ENCODE data around the gene LARP1. TPM values are rescaled to one million over a fixed set of nuclear protein-coding genes. Genes with fewer than 3 reads are reported as not detected.

The LARP1 gene
- total RNA-seq, 1 experiment from 2014 or later, result 76.9 TPM

- no peaks in the 10 kb centered on the region for H3K27me3 ChIP-seq (replicated peaks)
- no peaks in the 10 kb centered on the region for H3K9me3 ChIP-seq (replicated peaks)
- peaks cover 14% of the 10 kb centered on the region for H3K4me1 ChIP-seq (replicated peaks)
- H3K4me3 ChIP-seq, result no peak overlapping the region
- DNase-seq (ENCODE audit: low read depth in 1 of 2, low spot score in 2 of 2), result no peak
- no peak overlapping the region for H3K27ac ChIP-seq
- peaks cover 8% of the 10 kb centered on the region for H3K36me3 ChIP-seq
These were observed 23.9 kb downstream of the LARP1 start for GRCh38 chr5:154779105-154779504.

GRCh38 chr5:154780128-154780527 lies 25.0 kb downstream of the LARP1 start:
- Histone ChIP-seq H3K27me3 (replicated peaks) (no peaks in the 10 kb centered on the region), H3K36me3 (peaks cover 8% of the 10 kb centered on the region), H3K27ac (no peak overlapping the region), H3K4me1 (replicated peaks) (peaks cover 14% of the 10 kb centered on the region), H3K9me3 (replicated peaks) (no peaks in the 10 kb centered on the region), H3K4me3 (no peak overlapping the region)
- DNase-seq (ENCODE audit: low read depth in 1 of 2, low spot score in 2 of 2), result no peak

- Histone ChIP-seq H3K4me1 (replicated peaks) (peaks cover 14% of the 10 kb centered on the region), H3K9me3 (replicated peaks) (no peaks in the 10 kb centered on the region), H3K27ac (no peak overlapping the region), H3K27me3 (replicated peaks) (no peaks in the 10 kb centered on the region), H3K4me3 (no peak overlapping the region), H3K36me3 (peaks cover 4% of the 10 kb centered on the region)
- no peak for DNase-seq (ENCODE audit: low read depth in 1 of 2, low spot score in 2 of 2)
These were observed 27.1 kb downstream of the LARP1 start for GRCh38 chr5:154782326-154782725.

DNA sequence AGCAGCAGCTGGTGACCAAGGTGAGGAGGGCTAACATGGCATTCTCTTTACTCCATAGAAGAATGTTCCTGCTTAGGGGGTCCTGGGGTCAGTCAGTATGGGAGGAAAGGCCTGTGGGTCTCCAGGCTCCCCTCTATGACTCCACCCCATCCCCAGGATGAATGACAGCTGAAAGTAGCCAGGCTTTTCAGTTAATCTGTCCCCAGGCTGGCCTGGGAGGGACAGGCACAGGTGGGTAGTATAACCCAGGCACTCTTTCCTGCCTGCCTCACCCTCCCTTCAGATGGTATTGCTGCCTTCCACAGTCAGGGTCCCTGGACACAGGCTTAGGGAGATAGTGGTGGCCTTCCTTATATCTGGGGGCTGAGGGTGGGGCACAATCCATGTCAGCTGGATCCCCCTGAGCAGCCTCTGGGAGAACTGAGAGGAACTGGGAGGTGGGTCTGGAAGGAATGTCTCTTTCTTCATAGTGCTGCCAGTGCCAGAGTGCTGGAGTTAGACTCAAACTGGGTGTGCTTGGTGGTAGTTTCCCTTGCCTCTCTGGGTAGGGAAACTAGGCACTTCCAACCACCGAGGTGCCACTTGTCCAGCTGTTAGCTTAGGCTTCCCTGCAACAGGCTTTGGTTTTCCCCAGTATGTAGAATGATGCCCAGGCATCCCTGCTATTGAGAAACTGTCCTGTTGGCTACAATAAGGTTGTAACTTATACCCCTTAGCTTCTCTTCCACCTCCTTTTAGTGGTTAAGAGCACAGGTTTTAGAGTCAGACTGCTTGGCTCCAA lies 27.8 kb downstream of the LARP1 start:
- Histone ChIP-seq H3K9me3 (replicated peaks) (no peaks in the 10 kb centered on the region), H3K27ac (no peak overlapping the region), H3K36me3 (peaks cover 4% of the 10 kb centered on the region), H3K27me3 (replicated peaks) (no peaks in the 10 kb centered on the region), H3K4me3 (no peak overlapping the region), H3K4me1 (replicated peaks) (peaks cover 14% of the 10 kb centered on the region)
- DNase-seq (ENCODE audit: low read depth in 1 of 2, low spot score in 2 of 2), result no peak

DNA sequence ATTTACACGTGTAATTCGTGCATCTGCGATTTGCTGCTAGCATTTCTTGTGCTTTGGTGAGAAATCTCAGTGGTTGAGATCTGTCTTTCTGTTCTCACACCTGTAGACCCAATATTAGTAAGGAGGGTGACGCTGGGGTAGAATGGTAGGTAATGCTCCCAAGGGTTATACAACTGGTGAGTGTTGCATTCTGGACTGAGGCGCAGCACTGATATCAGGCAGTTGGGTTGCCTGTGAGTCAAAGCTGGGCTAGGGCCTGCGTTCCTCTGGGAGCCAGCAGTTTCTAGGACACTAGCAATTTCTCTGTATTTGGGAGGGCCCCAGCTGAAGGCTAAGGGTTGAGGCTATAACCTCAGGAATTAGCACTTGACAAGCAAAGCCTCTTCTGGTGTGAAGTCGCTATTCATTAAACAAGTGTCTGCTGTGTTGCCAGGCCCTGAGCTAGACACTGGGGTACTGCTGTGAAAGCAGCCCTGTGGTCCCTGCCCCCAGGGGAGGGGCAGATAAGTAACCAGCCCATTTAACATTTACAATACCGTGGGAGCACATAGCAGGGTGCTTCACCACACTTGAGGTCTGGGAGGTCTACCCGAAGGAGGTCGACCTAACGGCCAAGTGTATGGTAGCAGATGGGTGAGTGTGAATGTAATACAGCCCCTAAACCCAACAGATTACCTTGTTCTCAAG lies 28.7 kb downstream of the LARP1 start:
- Histone ChIP-seq H3K36me3 (peaks cover 4% of the 10 kb centered on the region), H3K4me3 (no peak overlapping the region), H3K4me1 (replicated peaks) (peaks cover 7% of the 10 kb centered on the region), H3K9me3 (replicated peaks) (no peaks in the 10 kb centered on the region), H3K27ac (no peak overlapping the region), H3K27me3 (replicated peaks) (no peaks in the 10 kb centered on the region)
- no peak for DNase-seq (ENCODE audit: low read depth in 1 of 2, low spot score in 2 of 2)

DNA sequence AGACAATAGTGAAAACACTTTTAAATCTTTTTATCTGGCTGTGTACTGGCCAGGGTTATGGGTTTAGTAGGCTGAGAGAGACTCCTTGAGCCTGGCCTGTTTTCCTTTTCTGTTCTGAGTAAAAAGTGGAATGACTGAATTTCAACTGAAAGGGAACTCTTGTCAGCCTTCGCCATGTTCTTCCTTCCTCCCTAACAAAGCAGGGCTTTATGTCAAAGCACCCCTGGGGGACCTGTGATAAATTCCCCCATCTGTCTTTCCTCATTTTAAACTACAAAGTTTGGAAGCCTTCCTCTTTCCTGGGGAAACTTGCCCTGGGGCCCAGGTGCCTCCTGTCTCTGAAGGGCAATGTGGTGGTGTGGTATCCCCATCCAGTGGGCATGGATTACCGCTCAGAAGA lies 29.7 kb downstream of the LARP1 start:
- Histone ChIP-seq H3K36me3 (peaks cover 4% of the 10 kb centered on the region), H3K4me1 (replicated peaks) (no peaks in the 10 kb centered on the region; the same call in 1 of the 2 replicates), H3K27me3 (replicated peaks) (no peaks in the 10 kb centered on the region), H3K4me3 (no peak overlapping the region), H3K27ac (no peak overlapping the region), H3K9me3 (replicated peaks) (no peaks in the 10 kb centered on the region)
- DNase-seq (ENCODE audit: low read depth in 1 of 2, low spot score in 2 of 2), result no peak

- Histone ChIP-seq H3K4me1 (replicated peaks) (no peaks in the 10 kb centered on the region; the same call in 1 of the 2 replicates), H3K36me3 (peaks cover 17% of the 10 kb centered on the region), H3K27me3 (replicated peaks) (no peaks in the 10 kb centered on the region), H3K4me3 (no peak overlapping the region), H3K27ac (no peak overlapping the region), H3K9me3 (replicated peaks) (no peaks in the 10 kb centered on the region)
- no peak for DNase-seq (ENCODE audit: low read depth in 1 of 2, low spot score in 2 of 2)
These were observed 31.2 kb downstream of the LARP1 start for GRCh38 chr5:154786414-154786813.

- Histone ChIP-seq H3K4me1 (replicated peaks) (peaks cover 2% of the 10 kb centered on the region; the same call in 1 of the 2 replicates), H3K9me3 (replicated peaks) (no peaks in the 10 kb centered on the region), H3K4me3 (no peak overlapping the region), H3K27ac (no peak overlapping the region), H3K27me3 (replicated peaks) (no peaks in the 10 kb centered on the region), H3K36me3 (peaks cover 35% of the 10 kb centered on the region)
- no peak for DNase-seq (ENCODE audit: low read depth in 1 of 2, low spot score in 2 of 2)
These were observed 33.0 kb downstream of the LARP1 start for GRCh38 chr5:154788212-154788611.

GRCh38 chr5:154791535-154791934 lies 36.4 kb downstream of the LARP1 start:
- Histone ChIP-seq H3K36me3 (peaks cover 54% of the 10 kb centered on the region), H3K27ac (no peak overlapping the region)
- DNase-seq (ENCODE audit: low read depth in 1 of 2, low spot score in 2 of 2), result no peak

DNA sequence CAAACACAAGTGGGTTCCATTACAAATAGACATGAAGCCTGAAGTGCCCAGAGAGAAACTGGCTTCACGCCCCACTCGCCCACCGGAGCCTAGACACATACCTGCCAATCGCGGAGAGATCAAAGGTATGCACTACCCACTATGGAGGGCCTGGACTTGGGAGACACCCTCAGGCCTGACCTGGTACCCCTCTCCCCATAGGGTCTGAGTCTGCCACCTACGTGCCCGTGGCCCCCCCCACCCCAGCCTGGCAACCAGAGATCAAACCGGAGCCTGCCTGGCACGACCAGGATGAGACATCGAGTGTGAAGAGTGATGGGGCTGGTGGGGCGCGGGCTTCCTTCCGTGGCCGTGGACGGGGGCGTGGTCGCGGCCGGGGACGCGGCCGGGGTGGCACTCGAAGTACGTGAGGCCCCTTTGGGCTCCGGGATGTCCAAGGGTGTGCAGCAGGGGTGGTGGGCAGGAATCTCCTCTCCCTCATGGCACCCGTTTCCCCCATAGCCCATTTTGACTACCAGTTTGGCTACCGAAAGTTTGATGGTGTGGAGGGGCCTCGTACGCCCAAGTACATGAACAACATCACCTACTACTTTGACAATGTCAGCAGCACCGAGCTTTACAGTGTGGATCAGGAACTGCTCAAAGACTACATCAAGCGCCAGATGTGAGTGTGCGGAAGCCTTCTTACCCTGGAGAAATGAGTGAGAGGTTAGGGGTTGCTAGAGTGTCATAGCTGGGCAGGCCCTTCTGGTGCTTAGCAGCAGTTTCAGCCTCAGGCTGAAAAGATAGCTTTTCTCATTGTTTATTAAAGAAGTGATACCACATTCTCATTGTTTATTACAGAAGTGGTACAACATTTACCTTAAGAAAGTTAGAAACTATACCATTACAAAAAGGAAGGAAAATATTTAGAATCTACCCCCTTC lies 38.7 kb downstream of the LARP1 start:
- peak in 1 of 2 experiments; percentile 73 for DNase-seq (ENCODE audit: low read depth in 1 of 2, low spot score in 2 of 2)
- peaks cover 70% of the 10 kb centered on the region for H3K36me3 ChIP-seq

More at GRCh38 chr5:154791535-154791934, 36.4 kb downstream of the LARP1 start:
- Histone ChIP-seq H3K4me1 (replicated peaks) (peaks cover 25% of the 10 kb centered on the region), H3K4me3 (no peak overlapping the region), H3K27me3 (replicated peaks) (no peaks in the 10 kb centered on the region), H3K9me3 (replicated peaks) (no peaks in the 10 kb centered on the region)

DNA sequence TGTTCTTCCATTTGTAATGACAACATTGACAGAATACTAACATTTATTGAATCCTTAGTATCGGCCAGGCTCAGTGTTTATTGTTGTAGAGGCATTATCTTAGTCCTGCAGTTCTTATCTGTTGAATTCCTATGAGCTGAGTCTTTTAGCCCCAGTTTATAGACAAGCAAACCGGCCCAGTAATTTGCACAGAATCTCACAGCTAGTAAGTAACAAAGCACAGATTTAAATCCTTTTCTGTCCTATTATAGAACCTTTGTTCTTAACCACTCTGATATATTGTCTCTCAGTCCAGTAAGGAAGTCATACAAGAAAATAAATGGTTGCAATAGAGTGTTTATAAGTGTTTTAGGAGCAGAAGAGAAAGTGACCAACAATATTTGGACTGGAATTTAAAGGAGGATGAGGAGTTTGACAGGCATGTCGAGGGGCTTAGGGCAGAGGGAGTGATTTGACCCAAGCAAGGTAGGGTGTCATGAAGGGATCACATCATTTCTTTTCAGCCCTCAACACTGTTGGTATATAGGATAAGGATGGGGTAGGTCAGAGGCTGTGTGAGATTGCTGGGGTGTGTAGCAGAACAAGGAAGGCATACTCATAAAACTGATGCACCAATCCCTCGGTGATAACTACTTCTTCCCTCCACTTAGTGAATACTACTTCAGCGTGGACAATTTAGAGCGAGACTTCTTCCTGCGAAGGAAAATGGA lies 39.5 kb downstream of the LARP1 start:
- no peaks in the 10 kb centered on the region for H3K9me3 ChIP-seq (replicated peaks)
- peaks cover 25% of the 10 kb centered on the region for H3K4me1 ChIP-seq (replicated peaks)
- H3K36me3 ChIP-seq, result peaks cover 78% of the 10 kb centered on the region
- H3K27ac ChIP-seq, result no peak overlapping the region
- peak in 1 of 2 experiments; percentile 77 for DNase-seq (ENCODE audit: low read depth in 1 of 2, low spot score in 2 of 2)
- no peaks in the 10 kb centered on the region for H3K27me3 ChIP-seq (replicated peaks)
- no peak overlapping the region for H3K4me3 ChIP-seq

More for the DNA sequence above, 38.7 kb downstream of the LARP1 start:
- Histone ChIP-seq H3K27me3 (replicated peaks) (no peaks in the 10 kb centered on the region), H3K4me1 (replicated peaks) (peaks cover 25% of the 10 kb centered on the region), H3K4me3 (no peak overlapping the region), H3K9me3 (replicated peaks) (no peaks in the 10 kb centered on the region), H3K27ac (no peak overlapping the region)

DNA sequence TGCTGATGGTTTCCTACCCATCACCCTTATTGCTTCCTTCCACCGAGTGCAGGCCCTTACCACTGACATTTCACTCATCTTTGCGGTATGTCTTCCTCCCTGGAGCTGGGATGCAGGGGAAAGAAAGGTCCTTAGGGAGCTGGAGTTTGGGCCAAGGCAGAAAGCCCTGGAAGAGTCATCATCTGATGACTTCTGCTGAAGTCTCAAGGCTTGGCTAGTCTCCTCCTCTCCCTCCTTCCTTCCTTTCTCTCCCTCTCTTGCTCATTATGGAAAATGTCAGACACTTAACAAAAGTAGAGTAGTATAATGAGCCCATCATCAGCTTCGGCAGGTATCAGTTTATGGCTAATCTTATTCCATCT lies 40.0 kb downstream of the LARP1 start:
- no peak overlapping the region for H3K4me3 ChIP-seq

GRCh38 chr5:154797762-154798161 lies 42.6 kb downstream of the LARP1 start:
- H3K4me3 ChIP-seq, result no peak overlapping the region
- no peaks in the 10 kb centered on the region for H3K27me3 ChIP-seq (replicated peaks)
- peaks cover 83% of the 10 kb centered on the region for H3K36me3 ChIP-seq
- H3K27ac ChIP-seq, result no peak overlapping the region
- DNase-seq (ENCODE audit: low read depth in 1 of 2, low spot score in 2 of 2), result no peak
- H3K4me1 ChIP-seq (replicated peaks), result peaks cover 43% of the 10 kb centered on the region
- H3K9me3 ChIP-seq (replicated peaks), result no peaks in the 10 kb centered on the region; the same call in 1 of the 2 replicates

More for the DNA sequence above, 40.0 kb downstream of the LARP1 start:
- no peaks in the 10 kb centered on the region for H3K9me3 ChIP-seq (replicated peaks)
- peaks cover 83% of the 10 kb centered on the region for H3K36me3 ChIP-seq
- no peak overlapping the region for H3K27ac ChIP-seq
- peaks cover 30% of the 10 kb centered on the region for H3K4me1 ChIP-seq (replicated peaks)
- no peak for DNase-seq (ENCODE audit: low read depth in 1 of 2, low spot score in 2 of 2)
- H3K27me3 ChIP-seq (replicated peaks), result no peaks in the 10 kb centered on the region
